ENCODE data around the gene KCND1. TPM values are rescaled to one million over a fixed set of nuclear protein-coding genes. Genes with fewer than 3 reads are reported as not detected.

KCND1 gene
- total and polyA plus RNA-seq, 10 of the 15 experiments (the other 5 are each of a cell fraction or from before 2014, with no cell fraction given) = 0.02 to 1.0 (median 0.39) TPM

- TF ChIP-seq, protein P1, sequence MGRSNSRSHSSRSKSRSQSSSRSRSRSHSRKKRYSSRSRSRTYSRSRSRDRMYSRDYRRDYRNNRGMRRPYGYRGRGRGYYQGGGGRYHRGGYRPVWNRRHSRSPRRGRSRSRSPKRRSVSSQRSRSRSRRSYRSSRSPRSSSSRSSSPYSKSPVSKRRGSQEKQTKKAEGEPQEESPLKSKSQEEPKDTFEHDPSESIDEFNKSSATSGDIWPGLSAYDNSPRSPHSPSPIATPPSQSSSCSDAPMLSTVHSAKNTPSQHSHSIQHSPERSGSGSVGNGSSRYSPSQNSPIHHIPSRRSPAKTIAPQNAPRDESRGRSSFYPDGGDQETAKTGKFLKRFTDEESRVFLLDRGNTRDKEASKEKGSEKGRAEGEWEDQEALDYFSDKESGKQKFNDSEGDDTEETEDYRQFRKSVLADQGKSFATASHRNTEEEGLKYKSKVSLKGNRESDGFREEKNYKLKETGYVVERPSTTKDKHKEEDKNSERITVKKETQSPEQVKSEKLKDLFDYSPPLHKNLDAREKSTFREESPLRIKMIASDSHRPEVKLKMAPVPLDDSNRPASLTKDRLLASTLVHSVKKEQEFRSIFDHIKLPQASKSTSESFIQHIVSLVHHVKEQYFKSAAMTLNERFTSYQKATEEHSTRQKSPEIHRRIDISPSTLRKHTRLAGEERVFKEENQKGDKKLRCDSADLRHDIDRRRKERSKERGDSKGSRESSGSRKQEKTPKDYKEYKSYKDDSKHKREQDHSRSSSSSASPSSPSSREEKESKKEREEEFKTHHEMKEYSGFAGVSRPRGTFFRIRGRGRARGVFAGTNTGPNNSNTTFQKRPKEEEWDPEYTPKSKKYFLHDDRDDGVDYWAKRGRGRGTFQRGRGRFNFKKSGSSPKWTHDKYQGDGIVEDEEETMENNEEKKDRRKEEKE (IDR thresholded peaks at IDR 0.05) = no peak
- TF ChIP-seq KLF5 (IDR thresholded peaks at IDR 0.05; ENCODE audit: partially characterized antibody) (no peak), HCFC1 (IDR thresholded peaks at IDR 0.05; ENCODE audit: low read length) (no peak), SREBF2 (IDR thresholded peaks at IDR 0.05; ENCODE audit: low read length) (no peak), TCF12 (IDR thresholded peaks at IDR 0.05; ENCODE audit: low read depth, low read length) (no peak), JUNB (IDR thresholded peaks at IDR 0.05) (no peak), NRF1 (conservative IDR thresholded peaks at IDR 0.05; ENCODE audit: low read depth, low read length) (peak; percentile 57), BCL11A (IDR thresholded peaks at IDR 0.05; ENCODE audit: low read depth, low read length) (no peak), POLR2AphosphoS5 (IDR thresholded peaks at IDR 0.05; ENCODE audit: low read length) (peak; percentile 48), SMC3 (IDR thresholded peaks at IDR 0.05; ENCODE audit: borderline replicate concordance, low read length) (peak; percentile 70), FOXM1 (IDR thresholded peaks at IDR 0.05; ENCODE audit: low read depth, low read length) (no peak), BACH1 (IDR thresholded peaks at IDR 0.05; ENCODE audit: borderline replicate concordance) (peak; percentile 62; the same call in 1 of the 2 replicates), KAT2A (conservative IDR thresholded peaks at IDR 0.05; ENCODE audit: control insufficient read depth, low read depth, low read length) (no peak), SMAD5 (IDR thresholded peaks at IDR 0.05; ENCODE audit: low read depth) (no peak)
- TF ChIP-seq, protein P2, sequence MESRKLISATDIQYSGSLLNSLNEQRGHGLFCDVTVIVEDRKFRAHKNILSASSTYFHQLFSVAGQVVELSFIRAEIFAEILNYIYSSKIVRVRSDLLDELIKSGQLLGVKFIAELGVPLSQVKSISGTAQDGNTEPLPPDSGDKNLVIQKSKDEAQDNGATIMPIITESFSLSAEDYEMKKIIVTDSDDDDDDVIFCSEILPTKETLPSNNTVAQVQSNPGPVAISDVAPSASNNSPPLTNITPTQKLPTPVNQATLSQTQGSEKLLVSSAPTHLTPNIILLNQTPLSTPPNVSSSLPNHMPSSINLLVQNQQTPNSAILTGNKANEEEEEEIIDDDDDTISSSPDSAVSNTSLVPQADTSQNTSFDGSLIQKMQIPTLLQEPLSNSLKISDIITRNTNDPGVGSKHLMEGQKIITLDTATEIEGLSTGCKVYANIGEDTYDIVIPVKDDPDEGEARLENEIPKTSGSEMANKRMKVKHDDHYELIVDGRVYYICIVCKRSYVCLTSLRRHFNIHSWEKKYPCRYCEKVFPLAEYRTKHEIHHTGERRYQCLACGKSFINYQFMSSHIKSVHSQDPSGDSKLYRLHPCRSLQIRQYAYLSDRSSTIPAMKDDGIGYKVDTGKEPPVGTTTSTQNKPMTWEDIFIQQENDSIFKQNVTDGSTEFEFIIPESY (IDR thresholded peaks at IDR 0.05) = no peak
- TF ChIP-seq, protein P3, sequence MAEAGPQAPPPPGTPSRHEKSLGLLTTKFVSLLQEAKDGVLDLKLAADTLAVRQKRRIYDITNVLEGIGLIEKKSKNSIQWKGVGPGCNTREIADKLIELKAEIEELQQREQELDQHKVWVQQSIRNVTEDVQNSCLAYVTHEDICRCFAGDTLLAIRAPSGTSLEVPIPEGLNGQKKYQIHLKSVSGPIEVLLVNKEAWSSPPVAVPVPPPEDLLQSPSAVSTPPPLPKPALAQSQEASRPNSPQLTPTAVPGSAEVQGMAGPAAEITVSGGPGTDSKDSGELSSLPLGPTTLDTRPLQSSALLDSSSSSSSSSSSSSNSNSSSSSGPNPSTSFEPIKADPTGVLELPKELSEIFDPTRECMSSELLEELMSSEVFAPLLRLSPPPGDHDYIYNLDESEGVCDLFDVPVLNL (IDR thresholded peaks at IDR 0.05; ENCODE audit: low read depth, low read length) = no peak
- TF ChIP-seq, protein P4, sequence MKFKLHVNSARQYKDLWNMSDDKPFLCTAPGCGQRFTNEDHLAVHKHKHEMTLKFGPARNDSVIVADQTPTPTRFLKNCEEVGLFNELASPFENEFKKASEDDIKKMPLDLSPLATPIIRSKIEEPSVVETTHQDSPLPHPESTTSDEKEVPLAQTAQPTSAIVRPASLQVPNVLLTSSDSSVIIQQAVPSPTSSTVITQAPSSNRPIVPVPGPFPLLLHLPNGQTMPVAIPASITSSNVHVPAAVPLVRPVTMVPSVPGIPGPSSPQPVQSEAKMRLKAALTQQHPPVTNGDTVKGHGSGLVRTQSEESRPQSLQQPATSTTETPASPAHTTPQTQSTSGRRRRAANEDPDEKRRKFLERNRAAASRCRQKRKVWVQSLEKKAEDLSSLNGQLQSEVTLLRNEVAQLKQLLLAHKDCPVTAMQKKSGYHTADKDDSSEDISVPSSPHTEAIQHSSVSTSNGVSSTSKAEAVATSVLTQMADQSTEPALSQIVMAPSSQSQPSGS (IDR thresholded peaks at IDR 0.05; ENCODE audit: low read length) = no peak
- TF ChIP-seq, protein P5, sequence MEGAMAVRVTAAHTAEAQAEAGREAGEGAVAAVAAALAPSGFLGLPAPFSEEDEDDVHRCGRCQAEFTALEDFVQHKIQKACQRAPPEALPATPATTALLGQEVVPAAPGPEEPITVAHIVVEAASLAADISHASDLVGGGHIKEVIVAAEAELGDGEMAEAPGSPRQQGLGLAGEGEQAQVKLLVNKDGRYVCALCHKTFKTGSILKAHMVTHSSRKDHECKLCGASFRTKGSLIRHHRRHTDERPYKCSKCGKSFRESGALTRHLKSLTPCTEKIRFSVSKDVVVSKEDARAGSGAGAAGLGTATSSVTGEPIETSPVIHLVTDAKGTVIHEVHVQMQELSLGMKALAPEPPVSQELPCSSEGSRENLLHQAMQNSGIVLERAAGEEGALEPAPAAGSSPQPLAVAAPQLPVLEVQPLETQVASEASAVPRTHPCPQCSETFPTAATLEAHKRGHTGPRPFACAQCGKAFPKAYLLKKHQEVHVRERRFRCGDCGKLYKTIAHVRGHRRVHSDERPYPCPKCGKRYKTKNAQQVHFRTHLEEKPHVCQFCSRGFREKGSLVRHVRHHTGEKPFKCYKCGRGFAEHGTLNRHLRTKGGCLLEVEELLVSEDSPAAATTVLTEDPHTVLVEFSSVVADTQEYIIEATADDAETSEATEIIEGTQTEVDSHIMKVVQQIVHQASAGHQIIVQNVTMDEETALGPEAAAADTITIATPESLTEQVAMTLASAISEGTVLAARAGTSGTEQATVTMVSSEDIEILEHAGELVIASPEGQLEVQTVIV (IDR thresholded peaks at IDR 0.05; ENCODE audit: borderline replicate concordance, partially characterized antibody) = no peak
Measured at GRCh38 chrX:48917139-48918001, 54.3 kb downstream of the KCND1 start (continued).

Measured in GM12878 (cell line).